Measurements from ENCODE around the gene MS4A12.
"Not testable (repeated sequence)": the region's sequence is repeated elsewhere in the genome, so short reads cannot be mapped to it uniquely, and the experiment has no call there.

Gene MS4A12, protein sequence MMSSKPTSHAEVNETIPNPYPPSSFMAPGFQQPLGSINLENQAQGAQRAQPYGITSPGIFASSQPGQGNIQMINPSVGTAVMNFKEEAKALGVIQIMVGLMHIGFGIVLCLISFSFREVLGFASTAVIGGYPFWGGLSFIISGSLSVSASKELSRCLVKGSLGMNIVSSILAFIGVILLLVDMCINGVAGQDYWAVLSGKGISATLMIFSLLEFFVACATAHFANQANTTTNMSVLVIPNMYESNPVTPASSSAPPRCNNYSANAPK

DNA sequence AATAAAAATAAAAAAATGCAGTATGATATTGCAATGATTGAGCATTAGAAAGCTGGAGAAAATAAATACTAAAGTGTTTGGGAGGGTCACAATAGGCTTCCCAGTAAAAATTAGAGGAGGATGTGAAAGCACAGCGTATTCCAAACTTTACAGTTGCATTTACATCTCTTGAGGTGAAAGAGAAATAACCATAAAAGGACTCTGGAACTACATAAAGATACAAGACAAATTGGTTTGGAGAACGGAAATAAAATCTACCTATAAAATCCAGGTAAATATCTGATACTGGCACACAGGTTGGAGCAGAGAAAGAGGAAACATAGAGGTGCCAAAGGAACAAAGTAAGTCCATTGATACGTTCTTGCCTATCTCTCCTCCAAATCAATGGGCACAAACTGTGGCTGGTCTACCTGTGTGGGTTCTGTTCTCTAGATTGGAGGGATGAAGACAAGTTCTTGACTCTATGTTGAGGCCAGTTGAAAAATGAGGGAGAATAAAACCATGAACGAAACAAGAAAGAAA lies at the start of gene MS4A12:
Gene MS4A12 (plus strand): TSS at position 291 of the 522 bp plus-strand sequence. CDS start 4,541 bp downstream, outside the sequence.
- no peak for DNase-seq

DNA sequence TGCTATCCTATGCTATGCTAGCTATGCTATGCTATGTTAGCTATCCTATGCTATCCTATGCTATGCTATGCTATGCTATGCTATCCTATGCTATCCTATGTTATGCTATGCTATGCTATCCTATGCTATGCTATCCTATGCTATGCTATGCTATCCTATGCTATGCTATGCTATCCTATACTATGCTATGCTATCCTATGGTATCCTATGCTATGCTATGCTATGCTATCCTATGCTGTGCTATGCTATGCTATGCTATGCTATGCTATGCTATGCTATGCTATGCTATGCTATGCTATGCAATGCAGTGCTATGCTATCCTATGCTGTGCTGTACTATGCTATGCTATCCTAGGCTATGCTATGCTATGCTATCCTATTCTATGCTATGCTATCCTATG lies 45.5 kb upstream of the MS4A12 start:
- DNase-seq, result no peak

DNA sequence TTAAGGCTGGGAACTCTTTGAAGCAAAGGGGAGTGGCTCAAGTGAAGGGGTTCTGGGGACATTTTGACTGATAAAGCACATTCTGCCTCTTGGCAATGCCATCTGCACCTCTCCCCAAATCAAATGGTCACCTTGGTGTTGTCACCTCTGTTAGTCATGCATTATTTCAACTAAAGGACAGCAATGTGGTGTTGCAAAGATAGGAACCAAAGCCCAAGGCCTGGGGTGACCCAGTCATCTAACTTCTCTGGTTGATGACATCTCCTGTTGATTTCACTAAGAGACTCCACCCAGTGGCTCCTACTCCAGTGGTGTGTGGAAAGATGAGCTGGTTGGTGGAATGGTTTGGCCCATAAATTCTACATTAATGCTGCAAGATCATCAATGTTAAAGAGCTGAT lies 44.7 kb upstream of the MS4A12 start:
- no peak for DNase-seq

DNA sequence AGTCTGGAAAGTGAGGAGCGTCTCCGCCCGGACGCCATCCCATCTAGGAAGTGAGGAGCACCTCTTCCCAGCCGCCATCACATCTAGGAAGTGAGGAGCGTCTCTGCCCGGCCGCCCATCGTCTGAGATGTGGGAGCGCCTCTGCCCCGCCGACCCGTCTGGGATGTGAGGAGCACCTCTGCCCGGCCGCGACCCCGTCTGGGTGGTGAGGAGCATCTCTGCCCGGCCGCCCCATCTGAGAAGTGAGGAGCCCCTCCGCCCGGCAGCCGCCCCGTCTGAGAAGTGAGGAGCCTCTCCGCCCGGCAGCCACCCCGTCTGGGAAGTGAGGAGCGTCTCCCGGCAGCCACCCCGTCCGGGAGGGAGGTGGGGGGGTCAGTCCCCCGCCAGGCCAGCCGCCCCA lies 41.4 kb upstream of the MS4A12 start:
- not testable (repeated sequence) for DNase-seq

DNA sequence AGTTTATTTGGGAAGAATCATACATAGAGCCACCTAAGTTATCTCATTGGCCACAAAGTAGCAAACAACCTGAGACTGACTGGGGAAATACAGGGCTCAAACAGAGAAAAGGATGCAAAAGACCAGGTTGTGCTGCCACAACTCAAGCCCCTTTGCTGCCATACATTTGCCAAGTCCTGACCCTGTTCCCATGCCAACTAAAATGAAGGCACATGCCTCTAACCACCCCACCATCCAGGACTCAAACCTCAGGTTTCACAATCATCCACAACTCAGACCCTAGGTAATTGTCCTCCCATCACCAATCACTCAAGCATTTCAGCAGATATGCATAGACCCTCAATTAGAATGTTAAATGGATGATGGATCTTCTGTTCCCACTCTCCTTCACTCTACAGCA lies 38.4 kb upstream of the MS4A12 start:
- no peak for DNase-seq

DNA sequence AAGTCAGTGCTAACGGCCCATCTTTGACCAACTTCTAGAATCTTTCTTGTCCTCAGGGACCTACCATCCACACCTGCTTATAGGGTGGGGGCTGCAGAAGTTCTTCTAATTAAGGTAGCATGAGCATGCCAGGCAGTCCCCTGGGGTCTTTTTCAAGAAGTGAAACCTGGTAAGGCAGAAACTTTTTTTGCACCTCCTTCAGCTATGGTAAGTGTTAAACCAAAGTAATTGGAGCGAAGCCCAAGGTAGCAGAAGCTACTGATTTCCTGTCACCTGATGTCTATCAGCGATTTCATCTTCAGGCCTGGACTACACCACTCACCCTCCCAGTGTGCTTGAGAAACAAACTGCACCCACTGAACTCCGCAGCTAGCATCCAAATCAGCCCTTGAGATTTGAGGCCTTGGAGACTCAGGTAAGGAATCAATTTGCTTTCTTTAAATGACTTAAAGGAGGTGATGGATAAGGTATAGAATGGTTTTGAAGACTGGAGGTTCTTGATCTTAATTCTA lies 37.0 kb upstream of the MS4A12 start, which contains the start of gene MS4A1:
Gene MS4A1 (plus strand): TSS at position 317 of the 512 bp plus-strand sequence. CDS start 6,528 bp downstream, outside the sequence.
- no peak for DNase-seq

DNA sequence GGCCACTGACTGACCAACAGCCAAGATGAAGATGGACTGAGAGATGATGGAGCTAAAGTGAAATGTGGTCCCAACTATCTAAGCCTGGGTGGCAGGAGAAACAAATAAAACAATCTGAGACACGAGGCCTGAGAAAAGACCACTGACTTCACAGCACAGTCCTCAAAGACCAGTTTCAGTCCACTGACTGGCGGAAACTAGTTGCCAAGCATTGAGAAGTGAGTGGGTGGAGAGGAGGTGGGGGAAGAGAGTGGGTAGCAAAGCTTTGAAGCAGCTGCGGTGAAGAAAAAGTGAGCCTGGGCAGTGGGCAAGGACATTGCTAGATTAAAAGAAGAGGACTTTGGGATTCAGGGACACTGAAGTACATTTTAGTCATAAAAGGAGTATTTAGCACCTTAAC lies 35.0 kb upstream of the MS4A12 start:
- no peak for DNase-seq

DNA sequence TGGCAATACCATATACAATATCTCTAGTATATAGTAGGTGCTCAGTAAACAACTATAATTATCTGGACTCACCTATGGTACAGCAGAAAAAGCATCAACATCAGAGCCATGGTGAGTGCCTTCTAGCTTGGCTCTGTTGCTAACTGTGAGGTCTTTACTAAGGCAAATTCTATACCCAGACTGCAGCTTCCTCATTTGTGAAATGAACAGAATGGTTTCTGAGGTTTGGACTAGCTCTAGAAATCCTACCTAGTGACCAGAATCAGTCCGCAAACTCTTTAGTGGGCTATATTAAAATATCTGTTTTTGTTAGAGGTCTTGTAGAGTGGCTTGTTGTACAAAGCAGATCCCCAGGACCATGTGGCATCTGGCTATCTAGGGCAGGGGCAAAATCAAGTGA lies 33.2 kb upstream of the MS4A12 start:
- DNase-seq, result no peak

DNA sequence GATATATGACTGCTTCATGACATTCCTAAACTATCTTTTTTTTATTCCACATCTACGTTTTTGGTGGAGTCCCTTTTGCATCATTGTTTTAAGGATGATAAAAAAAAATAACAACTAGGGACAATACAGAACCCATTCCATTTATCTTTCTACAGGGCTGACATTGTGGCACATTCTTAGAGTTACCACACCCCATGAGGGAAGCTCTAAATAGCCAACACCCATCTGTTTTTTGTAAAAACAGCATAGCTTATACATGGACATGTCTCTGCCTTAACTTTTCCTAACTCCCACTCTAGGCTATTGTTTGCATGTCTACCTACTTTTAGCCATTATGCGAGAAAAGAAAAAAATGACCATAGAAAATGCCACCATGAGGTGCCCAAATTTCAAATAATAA lies 23.7 kb upstream of the MS4A12 start:
- DNase-seq, result no peak

DNA sequence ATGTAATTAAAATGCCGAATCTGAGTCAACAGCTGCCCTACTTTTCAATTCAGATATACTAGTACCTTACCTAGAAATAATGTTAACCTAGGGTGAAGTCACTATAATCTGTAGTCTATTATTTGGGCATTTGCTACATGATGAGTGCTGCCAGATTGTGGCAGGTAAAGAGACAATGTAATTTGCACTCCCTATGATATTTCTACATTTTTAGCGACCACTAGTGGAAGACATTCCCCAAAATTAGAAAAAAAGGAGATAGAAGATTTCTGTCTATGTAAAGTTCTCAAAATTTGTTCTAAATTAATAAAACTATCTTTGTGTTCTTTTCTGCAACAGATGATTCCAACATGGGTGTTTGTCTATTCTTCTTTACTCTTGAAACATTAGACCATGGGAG lies 22.9 kb upstream of the MS4A12 start:
- no peak for DNase-seq

DNA sequence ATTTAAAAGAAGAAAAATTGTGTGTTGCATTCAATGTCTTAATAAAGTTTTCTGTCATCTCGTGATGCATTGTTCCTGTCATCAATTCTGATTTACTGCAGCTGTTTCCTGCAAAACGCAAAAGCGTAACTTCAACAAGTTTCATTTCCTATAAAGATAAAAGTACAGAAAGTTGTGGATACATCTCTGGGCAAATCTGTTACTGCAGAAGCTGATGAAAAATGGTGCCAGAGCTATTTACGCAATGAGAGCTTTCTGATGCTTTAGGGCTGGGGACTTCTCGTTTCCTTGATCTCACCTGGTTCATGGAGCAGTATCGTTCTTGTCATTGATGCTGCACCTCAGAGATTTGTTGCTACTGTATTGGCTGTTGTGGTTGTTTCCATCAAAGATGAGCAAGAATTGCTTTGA lies 15.5 kb upstream of the MS4A12 start:
- DNase-seq, result no peak

DNA sequence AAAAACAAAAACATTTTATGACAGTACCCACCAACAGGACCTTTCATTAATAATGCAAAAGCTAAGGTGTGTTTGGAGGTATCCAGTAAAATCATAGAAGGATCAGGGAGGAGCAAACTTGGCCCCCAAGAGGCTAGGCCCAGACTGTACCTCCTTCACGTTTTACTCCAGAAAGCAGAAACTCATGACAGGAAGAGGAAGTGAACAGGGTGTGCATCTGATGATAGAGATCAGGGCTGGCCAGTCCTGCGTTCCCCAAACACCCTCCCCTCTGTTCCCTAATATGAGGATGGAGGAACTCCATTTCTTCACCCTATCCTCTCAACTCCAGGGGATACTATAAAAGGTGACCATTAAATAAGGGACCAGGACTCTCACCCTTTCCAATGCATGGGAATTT lies 10.2 kb upstream of the MS4A12 start:
- no peak for DNase-seq

DNA sequence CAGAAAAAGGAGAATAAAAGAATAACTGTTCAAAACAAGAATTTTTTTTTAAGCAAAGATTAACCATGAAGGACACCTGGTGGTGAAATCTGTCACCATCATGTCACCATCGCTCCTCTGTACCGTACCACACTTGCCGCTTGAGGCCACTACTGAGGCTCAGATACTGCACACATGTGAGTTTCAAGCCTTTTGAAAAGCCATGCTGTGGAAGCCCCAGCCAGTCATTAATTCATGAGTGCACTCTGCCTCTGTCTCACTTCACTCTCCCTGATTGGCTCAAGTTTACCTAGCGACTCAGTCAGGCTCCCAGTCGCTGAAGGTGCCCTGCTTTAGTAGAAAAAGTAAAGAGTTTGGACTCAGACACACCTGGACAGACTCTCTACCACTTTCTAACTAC lies 6.6 kb upstream of the MS4A12 start:
- no peak for DNase-seq

DNA sequence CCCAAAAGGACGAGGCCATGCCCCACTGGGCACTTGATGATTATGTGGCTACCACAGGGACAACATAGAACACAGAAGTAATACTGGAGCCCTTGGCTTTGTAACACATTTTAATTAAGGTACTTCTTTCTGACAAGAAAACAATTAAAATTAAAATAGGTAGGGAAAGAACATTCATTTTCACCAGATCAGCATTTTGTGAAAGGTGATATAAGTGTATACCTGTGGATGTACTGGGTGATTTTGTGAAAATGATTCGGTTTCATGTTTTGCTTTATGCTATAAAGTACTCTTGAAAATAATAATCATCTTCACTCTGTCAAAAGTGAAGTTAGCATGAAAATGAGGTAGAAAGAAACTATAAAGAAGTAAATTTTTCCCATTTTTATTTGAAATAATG lies 876 bp downstream of the MS4A12 start:
- no peak for DNase-seq

DNA sequence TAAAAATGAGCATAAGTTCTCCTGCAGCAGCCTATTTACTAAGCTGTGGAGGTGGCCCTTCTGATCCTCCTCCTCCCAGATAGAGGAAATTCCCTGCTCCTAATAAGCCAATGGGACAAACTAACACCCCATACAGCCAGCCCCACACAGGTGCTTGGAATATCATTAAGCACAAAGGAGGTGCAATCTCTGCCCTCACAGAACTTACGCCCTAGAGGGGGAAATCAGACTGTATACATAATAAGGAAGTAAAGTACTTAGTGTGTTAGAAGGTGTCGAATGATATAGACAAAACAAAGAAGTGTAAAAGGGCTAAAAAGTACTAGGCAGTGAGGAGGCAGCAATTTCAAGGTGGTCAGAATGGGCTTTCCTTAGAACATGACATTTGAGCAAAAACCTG lies 5.8 kb downstream of the MS4A12 start:
- DNase-seq, result no peak

DNA sequence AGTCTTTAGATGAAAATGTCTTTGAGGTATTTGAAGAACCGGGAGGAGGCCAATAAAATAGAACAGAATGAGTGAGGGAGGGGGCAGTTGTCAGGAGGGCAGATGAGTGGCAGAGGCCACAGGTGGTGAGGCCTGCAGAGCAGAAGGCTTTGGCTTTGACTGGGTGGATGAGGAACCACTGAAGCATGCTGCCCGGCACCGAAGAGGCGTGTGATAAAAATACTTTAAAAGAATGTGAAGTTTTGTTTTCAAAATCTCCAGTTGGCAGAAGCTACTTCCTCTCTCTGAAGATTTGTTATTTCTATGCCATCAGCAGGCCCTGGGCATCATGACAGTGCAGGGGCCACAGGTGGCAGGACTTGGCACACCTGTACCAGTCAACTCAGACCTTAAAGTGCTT lies 6.3 kb downstream of the MS4A12 start:
- peak; percentile 35 for DNase-seq

DNA sequence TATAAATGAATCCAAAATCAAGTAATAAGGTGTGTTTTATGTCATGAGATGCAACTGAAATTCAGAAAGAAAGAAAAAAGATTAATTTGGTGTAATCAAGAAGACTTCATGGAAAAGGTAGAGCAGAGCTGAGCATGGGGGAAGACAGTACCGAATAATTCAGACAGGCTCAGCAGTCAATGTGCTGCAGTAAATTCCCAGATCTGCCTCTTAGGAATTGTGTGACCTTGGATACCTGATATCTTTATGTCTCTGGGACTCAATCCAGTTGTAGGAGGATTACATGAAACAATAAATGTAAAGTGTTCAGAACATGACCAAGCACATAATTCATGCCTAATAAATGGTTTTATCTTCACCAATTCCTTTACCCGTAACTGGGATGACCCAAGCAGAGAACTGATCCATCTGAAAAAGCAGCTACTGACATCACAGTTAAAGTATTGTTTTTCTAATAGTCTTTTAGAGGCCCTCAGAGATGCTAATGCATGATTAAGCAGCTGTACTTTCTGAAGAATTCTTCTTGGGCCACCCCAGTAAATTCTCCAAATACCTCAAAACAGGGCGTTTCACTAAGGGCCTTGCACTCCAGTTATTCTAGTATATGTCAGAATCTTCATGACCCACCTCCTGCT lies 7.8 kb downstream of the MS4A12 start:
- DNase-seq, result peak; percentile 58

DNA sequence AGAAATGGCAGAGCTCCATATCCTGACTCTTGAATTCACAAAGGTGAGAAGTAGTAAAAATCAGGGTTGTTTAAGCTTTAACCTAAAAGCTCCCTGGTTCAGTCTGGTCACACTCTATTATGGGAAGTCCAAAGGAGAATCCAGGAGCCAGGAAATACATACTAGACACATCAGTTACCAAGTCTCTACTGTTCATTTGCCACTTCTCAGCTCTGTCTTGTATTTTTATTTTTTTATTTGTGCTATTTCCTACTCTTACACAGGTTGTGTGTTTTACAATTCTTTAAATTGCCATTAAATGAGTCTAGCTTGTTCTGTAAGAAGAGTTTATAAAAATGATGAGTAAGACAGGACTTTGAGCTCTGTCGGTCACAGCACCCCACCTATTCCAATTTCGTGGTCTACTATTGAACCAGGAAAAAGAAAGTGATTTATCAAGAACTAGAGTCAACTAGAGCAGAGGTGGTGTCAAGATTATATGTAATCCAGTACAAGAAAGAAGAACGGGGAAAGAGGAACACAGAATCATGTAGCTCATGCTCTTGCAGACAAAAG lies 9.7 kb downstream of the MS4A12 start:
- no peak for DNase-seq

DNA sequence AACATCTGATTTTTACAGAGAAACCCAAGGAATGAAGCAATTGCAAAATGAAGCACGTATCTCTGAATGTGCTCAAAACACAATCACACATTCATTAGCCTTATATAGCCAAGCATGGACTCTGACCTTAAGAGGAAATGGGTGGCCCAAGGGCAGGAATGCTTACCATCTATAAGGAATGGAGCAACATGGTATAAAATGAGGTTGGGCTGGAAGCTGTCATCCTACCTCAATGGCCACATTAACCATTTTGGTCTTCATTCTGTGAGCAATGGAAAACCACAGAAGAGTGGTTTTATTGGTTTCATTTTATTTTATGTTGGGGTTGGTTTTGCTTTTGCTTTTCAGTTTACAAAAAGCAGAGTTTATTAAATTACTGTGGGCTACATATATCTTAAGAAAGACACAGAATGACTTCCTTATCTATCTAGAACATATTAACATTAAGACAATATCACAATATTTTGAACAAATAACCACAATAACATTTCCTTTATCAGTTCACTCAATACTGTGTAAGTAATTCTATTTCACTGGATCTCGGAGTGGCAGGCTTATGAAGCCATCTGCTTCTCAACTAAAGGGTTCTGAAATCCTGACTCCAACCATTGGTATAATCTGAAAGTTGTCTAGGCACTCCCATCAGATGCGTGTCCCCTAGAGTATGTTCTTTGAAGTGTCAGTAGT lies 11.8 kb downstream of the MS4A12 start:
- DNase-seq, result no peak

DNA sequence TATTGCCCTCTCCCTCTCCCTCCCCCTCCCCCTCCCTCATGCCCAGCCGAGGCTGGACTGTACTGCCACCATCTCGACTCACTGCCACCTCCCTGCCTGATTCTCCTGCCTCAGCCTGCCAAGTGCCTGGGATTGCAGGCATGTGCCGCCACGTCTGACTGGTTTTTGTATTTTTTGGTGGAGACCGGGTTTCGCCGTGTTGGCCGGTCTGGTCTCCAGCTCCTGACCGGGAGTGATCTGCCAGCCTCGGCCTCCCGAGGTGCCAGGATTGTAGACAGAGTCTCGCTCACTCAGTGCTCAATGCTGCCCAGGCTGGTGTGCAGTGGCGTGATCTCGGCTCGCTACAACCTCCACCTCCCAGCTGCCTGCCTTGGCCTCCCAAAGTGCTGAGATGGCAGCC lies 17.0 kb downstream of the MS4A12 start:
- DNase-seq, result not testable (repeated sequence)

DNA sequence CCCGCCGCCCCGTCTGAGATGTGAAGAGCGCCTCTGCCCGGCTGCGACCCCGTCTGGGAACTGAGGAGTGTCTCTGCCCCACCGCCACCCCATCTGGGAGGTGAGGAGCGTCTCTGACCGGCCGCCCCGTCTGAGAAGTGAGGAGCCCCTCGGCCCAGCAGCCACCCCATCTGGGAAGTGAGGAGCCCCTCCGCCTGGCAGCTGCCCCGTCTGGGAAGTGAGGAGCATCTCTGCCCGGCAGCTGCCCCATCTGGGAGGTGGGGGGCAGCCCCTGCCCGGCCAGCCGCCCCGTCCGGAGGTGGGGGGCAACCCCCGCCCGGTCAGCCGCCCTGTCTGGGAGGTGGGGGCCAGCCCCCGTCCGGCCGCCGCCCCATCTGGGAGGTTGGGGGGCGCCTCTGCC lies 17.6 kb downstream of the MS4A12 start:
- not testable (repeated sequence) for DNase-seq

DNA sequence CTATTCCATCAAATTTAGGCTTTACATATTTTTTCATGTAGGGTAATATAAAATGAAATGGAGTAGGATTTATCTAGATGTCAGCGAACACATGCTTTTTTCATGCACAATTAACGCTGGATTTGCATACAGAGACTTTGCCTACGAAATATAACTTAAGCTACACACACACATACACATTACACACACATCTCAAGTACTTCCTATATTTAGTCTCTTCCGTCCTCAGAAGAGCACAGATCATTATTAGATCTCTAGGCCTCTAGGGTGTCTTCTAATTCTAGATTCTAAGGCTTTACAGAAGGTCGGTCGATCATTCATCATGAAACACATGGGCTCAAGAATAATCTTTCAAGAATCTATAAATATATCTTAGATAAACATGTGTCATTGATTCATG lies 18.8 kb downstream of the MS4A12 start:
- DNase-seq, result no peak

DNA sequence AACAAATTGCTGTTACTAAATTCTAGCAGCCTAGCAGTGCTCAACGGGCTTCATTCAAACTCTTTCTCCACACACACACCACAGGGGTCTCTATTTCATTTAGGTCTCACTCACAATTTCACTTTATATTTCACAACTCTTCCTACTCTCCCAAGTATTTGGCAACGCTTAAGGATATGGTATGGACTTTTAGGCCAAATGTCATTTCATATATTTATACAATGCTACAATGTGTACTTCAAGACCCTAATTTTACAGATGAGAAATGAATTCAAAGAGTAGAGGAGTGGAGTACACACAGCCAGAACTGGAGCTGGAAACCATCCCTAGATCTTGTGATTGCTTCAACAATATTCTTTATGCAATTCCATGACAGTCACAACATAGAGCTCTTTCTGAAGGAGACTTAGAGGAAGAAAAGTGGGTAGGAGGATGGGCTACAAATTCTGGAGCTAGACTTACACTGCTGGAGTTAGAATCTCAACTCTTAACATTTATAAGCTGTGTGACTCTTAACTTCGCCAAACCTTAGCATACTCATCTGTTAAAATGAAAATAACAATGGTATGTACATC lies 20.2 kb downstream of the MS4A12 start:
- DNase-seq, result no peak

Data from EL (cell line).